ENCODE measurements around the gene ANKRD34C. TPM values are rescaled to one million over a fixed set of nuclear protein-coding genes. Genes with fewer than 3 reads are reported as not detected.

Gene ANKRD34C
- total RNA-seq (2014; rRNA removed; shearing (Covaris generic); ENCODE audit: low replicate concordance), result not detected in 2 replicates

DNA sequence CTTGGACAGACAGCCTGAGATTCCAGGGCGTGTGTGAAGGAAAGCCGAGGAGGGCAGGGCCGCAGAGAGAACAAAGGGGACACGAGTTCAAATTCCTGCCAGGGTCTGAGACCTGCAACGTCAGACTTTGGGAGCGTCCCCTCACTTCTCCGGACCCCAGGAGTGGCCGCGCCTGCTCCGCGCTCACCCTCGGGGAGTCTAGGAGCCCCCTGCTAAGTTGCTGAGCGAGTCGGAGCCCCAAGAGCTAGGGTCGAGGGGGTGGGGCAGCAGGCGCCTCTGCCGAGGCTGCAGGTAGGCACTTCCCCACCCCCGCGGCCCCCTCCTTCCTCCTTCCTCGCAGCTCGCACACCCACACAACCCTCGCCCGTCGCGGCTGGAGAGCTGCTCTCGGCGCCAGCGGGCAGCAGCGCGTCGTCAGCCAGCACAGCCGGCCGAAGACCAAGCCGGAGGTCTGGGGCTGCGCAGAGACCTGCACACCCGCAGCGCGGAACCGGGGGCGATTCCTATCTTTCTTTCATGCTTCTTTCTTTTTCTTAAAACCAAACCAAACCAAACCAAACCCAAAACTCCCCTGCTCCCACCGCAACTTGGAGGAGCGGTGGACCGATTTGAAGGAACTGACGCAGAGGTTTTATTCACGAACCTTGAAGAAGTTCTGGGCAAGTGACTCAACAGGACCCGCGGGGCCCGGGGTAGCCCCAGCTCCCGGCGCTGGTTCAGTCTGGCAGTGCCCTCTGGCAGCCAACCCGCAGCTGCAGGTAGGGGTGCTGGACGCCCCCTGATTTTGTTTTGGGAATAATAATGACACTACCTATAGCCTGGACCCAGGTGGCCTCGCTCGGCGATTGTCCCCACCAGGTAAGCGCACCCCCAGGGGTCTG lies at the start of gene ANKRD34C:
Gene ANKRD34C (plus strand): TSS at position 352 of the 881 bp plus-strand sequence. CDS start 10,563 bp downstream, outside the sequence.
- in situ Hi-C loops (cut with HindIII; ENCODE audit: low pct_unique_long_range_greater_than_20kb, low sequenced_read_pairs), result no loop called here
- no peak for DNase-seq (ENCODE audit: low read depth)

DNA sequence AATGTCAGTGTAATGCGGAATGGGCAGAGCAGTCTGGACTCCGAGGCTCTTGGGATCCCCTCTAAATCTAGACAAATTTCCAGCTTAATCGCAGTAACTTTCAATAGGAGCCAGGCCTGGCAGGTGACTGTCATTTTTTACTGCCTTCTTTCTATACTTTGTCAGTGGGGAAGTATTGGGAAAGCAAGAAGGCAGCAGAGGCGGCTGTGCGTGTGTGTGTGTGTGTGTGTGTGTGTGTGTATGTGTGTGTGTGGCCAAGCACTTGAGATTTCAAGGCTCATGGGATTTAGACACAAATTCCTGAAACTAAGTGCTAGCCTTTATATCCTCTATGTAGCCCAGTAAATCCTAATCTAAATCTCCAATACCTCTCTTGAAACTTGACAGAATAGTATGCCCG lies 49.3 kb upstream of the ANKRD34C start:
- no peak for DNase-seq (ENCODE audit: low read depth)
- in situ Hi-C loops (cut with HindIII; ENCODE audit: low pct_unique_long_range_greater_than_20kb, low sequenced_read_pairs), result no loop called here

DNA sequence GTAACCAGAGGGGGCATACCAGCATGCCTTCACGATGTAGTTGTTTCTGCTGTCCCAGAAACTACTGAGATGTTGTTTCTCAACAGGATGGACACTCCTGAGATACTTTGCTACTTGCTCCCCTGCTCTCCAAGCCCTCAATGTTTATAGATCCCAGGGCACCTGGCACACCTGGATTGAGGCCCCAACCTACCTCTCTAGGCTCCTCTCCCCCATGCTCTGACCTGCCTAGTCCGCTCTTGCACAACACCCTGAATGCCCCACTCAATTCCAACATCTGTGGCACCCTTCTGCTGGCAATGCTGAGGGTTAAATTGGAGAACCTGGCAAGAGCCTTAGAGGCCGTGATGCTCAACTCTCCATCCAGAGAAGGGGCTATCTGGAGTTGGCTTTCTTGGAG lies 42.5 kb upstream of the ANKRD34C start:
- no peak for DNase-seq (ENCODE audit: low read depth)
- in situ Hi-C loops (cut with HindIII; ENCODE audit: low pct_unique_long_range_greater_than_20kb, low sequenced_read_pairs), result no loop called here

GRCh38 chr15:79243723-79244122 lies 38.8 kb upstream of the ANKRD34C start:
- no peak for DNase-seq (ENCODE audit: low read depth)
- in situ Hi-C loops (cut with HindIII; ENCODE audit: low pct_unique_long_range_greater_than_20kb, low sequenced_read_pairs), result no loop called here

DNA sequence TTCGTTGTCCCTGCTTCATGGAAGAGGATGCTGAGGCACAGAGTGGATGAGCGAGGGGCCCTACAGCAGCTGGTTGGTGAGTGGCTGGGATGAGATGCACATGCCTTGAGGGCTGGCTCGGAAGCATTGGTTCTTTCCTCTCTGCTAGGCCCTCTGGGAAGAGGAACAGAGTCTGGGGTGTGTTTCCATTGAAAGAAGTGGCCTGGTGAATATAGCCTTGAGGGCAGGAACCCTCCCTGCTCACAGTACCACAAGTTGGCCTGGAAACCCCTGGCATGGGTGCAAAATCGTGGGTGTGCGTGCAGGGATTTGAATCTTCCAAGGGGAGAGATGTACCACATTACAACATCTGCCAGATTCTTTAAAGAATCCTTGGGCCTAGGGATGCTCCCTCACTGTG lies 37.6 kb upstream of the ANKRD34C start:
- no peak for DNase-seq (ENCODE audit: low read depth)
- in situ Hi-C loops (cut with HindIII; ENCODE audit: low pct_unique_long_range_greater_than_20kb, low sequenced_read_pairs), result no loop called here

DNA sequence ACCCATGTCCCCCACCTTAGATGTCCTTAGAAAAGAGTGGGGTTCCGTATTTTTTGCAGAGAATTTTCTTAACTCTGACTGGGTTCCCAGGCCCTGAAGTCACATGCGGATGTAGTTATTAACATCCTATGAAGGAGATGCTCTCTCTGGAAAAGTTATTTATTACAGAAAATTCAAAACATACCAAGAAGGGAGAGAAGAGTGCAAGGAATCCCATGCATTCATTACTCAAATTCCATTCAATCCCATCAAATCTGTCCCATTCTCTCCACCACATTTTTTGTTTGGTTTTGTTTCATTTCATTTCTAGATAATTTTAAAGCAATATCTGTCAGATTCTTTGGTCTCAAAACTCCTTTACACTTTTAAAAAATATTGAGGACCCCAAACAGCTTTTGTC lies 34.3 kb upstream of the ANKRD34C start:
- no peak for DNase-seq (ENCODE audit: low read depth)
- in situ Hi-C loops (cut with HindIII; ENCODE audit: low pct_unique_long_range_greater_than_20kb, low sequenced_read_pairs), result no loop called here

GRCh38 chr15:79257454-79257853 lies 25.1 kb upstream of the ANKRD34C start:
- in situ Hi-C loops (cut with HindIII; ENCODE audit: low pct_unique_long_range_greater_than_20kb, low sequenced_read_pairs), result no loop called here

GRCh38 chr15:79261836-79262235 lies 20.7 kb upstream of the ANKRD34C start:
- in situ Hi-C loops (cut with HindIII; ENCODE audit: low pct_unique_long_range_greater_than_20kb, low sequenced_read_pairs), result no loop called here
- no peak for DNase-seq (ENCODE audit: low read depth)

More at GRCh38 chr15:79257454-79257853, 25.1 kb upstream of the ANKRD34C start:
- peak; percentile 6 for DNase-seq (ENCODE audit: low read depth)

- in situ Hi-C loops (cut with HindIII; ENCODE audit: low pct_unique_long_range_greater_than_20kb, low sequenced_read_pairs), result no loop called here
- no peak for DNase-seq (ENCODE audit: low read depth)
Measured at GRCh38 chr15:79265167-79265566, 17.4 kb upstream of the ANKRD34C start.

- in situ Hi-C loops (cut with HindIII; ENCODE audit: low pct_unique_long_range_greater_than_20kb, low sequenced_read_pairs), result no loop called here
- DNase-seq (ENCODE audit: low read depth), result no peak
Measured at GRCh38 chr15:79265987-79266579, 16.4 kb upstream of the ANKRD34C start.

- in situ Hi-C loops (cut with HindIII; ENCODE audit: low pct_unique_long_range_greater_than_20kb, low sequenced_read_pairs), result no loop called here
- peak; percentile 21 for DNase-seq (ENCODE audit: low read depth)
Measured at GRCh38 chr15:79283252-79284048, 928 bp downstream of the ANKRD34C start.

DNA sequence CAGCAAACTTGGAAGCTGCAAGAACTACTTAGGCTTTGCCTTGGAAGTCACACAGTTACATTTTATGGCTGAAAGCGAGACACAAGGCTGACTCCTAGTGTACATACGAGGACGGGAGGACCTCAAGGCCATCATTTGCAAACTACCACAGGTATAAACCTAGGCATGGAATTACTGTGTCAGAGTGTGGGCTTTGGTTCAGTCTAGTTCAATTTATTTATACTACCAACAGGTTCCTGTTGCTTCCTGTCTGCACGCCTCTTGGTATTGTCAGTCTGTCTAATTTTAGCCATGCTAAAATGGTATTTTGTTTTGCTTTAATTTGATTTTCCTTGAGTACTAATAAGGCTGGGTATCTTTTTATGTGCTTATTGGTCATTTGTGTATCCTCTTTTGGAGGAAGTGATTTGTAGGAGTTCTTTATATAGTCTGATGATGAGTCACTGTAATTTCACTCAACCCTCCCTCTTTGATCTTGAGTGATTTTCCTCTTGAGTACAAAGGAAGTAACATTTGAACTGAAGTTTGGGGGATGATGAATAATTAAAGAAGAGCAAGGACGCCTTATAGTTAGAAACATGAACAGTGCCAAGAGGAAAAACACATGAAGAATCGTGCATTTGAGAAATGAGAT lies 8.2 kb downstream of the ANKRD34C start:
- in situ Hi-C loops (cut with HindIII; ENCODE audit: low pct_unique_long_range_greater_than_20kb, low sequenced_read_pairs), result no loop called here
- DNase-seq (ENCODE audit: low read depth), result no peak

DNA sequence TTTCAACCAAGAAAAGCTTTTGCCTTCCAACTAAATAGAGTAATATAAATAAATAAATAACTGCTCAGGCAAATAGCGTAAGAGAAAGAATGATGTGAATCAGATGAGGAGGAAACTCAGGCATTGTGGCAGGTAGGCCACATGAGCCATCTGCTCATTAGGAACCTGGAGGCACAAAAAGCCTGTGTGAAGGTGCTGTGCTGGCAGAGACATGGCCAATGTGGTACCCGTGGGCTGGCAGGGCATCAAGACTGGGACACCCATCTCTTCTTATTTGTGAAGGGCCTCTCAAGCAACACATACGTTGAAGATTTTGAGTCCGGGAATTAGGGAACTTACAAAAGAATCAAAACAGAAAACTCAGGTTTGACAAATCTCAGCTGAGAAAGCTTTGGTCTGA lies 9.5 kb downstream of the ANKRD34C start:
- no peak for DNase-seq (ENCODE audit: low read depth)
- in situ Hi-C loops (cut with HindIII; ENCODE audit: low pct_unique_long_range_greater_than_20kb, low sequenced_read_pairs), result no loop called here

GRCh38 chr15:79294075-79294474 lies 11.6 kb downstream of the ANKRD34C start:
- no peak for DNase-seq (ENCODE audit: low read depth)
- in situ Hi-C loops (cut with HindIII; ENCODE audit: low pct_unique_long_range_greater_than_20kb, low sequenced_read_pairs), result no loop called here

DNA sequence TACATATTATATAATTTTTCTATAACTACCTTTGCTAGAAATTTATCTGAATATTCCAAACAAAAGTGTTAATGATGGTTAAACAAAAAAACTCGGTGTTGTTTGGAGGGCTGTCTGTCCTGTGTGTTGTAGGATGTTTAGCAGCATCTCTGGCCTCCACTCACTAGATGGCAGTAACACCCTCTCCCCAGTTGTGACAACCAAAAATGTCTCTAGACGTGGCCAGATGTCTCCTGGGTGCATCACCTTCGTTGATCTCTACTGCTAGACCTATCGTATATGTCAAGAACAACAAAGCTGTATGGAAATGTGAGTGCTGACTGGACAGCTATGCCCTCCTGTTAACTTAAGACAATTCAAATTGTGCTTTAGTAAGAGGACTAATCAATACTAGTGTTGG lies 14.1 kb downstream of the ANKRD34C start:
- in situ Hi-C loops (cut with HindIII; ENCODE audit: low pct_unique_long_range_greater_than_20kb, low sequenced_read_pairs), result no loop called here
- no peak for DNase-seq (ENCODE audit: low read depth)

- in situ Hi-C loops (cut with HindIII; ENCODE audit: low pct_unique_long_range_greater_than_20kb, low sequenced_read_pairs), result no loop called here
- no peak for DNase-seq (ENCODE audit: low read depth)
Measured at GRCh38 chr15:79299126-79299840, 16.8 kb downstream of the ANKRD34C start.

- in situ Hi-C loops (cut with HindIII; ENCODE audit: low pct_unique_long_range_greater_than_20kb, low sequenced_read_pairs), result no loop called here
- no peak for DNase-seq (ENCODE audit: low read depth)
Measured at GRCh38 chr15:79299841-79300235, 17.3 kb downstream of the ANKRD34C start.

DNA sequence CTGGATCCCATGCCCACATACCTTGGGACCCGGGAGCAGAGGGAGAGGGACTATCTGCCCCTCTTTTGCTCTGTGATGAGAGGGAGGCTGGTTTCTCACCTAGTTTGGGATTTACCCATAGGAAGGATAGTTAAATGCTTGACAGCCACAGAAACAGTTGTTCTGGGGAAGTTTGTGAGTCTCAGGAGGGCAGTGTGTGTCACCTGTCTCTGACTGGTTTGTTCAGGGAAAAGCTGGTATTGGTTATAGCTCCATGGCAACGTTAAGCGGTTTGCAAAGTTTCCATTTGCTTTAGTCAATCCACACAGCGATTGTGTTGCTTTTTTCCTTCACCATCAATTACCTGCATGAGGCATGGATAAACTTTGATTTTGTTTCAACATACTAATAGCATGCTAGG lies 24.7 kb downstream of the ANKRD34C start:
- in situ Hi-C loops (cut with HindIII; ENCODE audit: low pct_unique_long_range_greater_than_20kb, low sequenced_read_pairs), result no loop called here
- DNase-seq (ENCODE audit: low read depth), result no peak
